HCT116 (cell line): Measurements from ENCODE around the gene TFAP2B. TPM values are rescaled to one million over a fixed set of nuclear protein-coding genes. Genes with fewer than 3 reads are reported as not detected.

ENCODE experiments used
- ATAC-seq: fragments of 200-7000 bp; cut with Tn5 transposase; 2 replicates; pipeline ENCODE4 v1.9.1; 2020; ENCODE audit warnings: mild to moderate bottlenecking, moderate library complexity
- BruUV-seq: library from RNA; stranded (reverse); fragments of 400-500 nt; replicated peaks from 2 replicates; lab custom pipeline; 2021; lab: Mats Ljungman, UMichigan
- CTCF ChIA-PET: fragments of 300-600 bp; sonication (Branson Sonifier 250); formaldehyde crosslinking; loops from one replicate; lab custom pipeline; 2021; ENCODE audit warnings: antibody characterized with exemption; lab: Charles Lee
- POLR2A ChIA-PET: fragments of 300-600, 350-600 bp; sonication (Branson Sonifier 250); formaldehyde crosslinking; loops from one replicate; lab custom pipeline; 2021; ENCODE audit warnings: antibody characterized with exemption; lab: Charles Lee
- RAD21 ChIA-PET, 2 experiments: fragments of 300-600 bp; sonication (Branson Sonifier 250); formaldehyde crosslinking; loops; one replicate each; lab custom pipeline; 2023; ENCODE audit warnings: low total read pairs in 2 of 2; ENCODE audit not compliant: uncharacterized antibody in 2 of 2, unreplicated experiment in 2 of 2, low non-redundant PET in 1 of 2; lab: Charles Lee
- DNase-seq: peaks from one replicate; pipeline ENCODE4 v3.0.0-alpha.2; 2010; ENCODE audit warnings: low read depth, low spot score
- H2AFZ ChIP-seq: fragments of 200-600 bp; shearing (Covaris generic), sonication (generic); 2 replicates; pipeline ENCODE4 v1.6.1; 2017; ENCODE audit warnings: low read depth, mixed run types, mixed read lengths, antibody characterized with exemption, low read length; ENCODE audit not compliant: poor library complexity, severe bottlenecking
- H3K27ac ChIP-seq: 2 replicates; pipeline ENCODE4 v1.5.1; 2012; ENCODE audit warnings: low read depth, low read length
- H3K27me3 ChIP-seq: fragments of 200-600 bp; sonication (generic); 2 replicates; pipeline ENCODE4 v1.6.1; 2016; ENCODE audit warnings: mixed run types, low read length, mixed read lengths; ENCODE audit not compliant: insufficient read depth
- H3K36me3 ChIP-seq, 2 experiments: fragments of 200-500 bp in 1 of 2; fragments of 200-600 bp in 1 of 2; sonication (Bioruptor generic) in 1 of 2; sonication (generic) in 1 of 2; 2 replicates each; pipeline versions ENCODE4 v1.5.1 to v1.6.1; 2014 to 2016; ENCODE audit warnings: low read length in 2 of 2, inconsistent platforms in 1 of 2, mixed read lengths in 1 of 2, mixed run types in 1 of 2; ENCODE audit not compliant: insufficient read depth in 2 of 2, control insufficient read depth in 1 of 2
- H3K4me1 ChIP-seq, 2 experiments: fragments of 200-600 bp in 1 of 2; sonication (generic) in 1 of 2; 2 replicates each; pipeline versions ENCODE4 v1.5.1 to v1.6.1; 2012 to 2017; ENCODE audit warnings: low read length in 2 of 2, inconsistent platforms in 1 of 2, mild to moderate bottlenecking in 1 of 2, mixed read lengths in 1 of 2, mixed run types in 1 of 2, moderate library complexity in 1 of 2; ENCODE audit not compliant: insufficient read depth in 2 of 2, control insufficient read depth in 1 of 2
- H3K4me2 ChIP-seq: fragments of 200-600 bp; sonication (generic); 2 replicates; pipeline ENCODE4 v1.6.1; 2017; ENCODE audit warnings: mixed run types, low read length, mixed read lengths
- H3K4me3 ChIP-seq, 2 experiments: fragments of 200-600 bp in 1 of 2; sonication (generic) in 1 of 2; replicated peaks in 1 of 2; 2 replicates each; pipeline ENCODE4 v1.5.1; 2011 to 2016; ENCODE audit warnings: low read length in 2 of 2, control low read depth in 1 of 2, low read depth in 1 of 2, mild to moderate bottlenecking in 1 of 2, mixed read lengths in 1 of 2, mixed run types in 1 of 2
- H3K79me2 ChIP-seq: fragments of 200-600 bp; sonication (generic); 2 replicates; pipeline ENCODE4 v1.6.1; 2017; ENCODE audit warnings: mild to moderate bottlenecking, mixed run types, low read length, moderate library complexity, mixed read lengths; ENCODE audit not compliant: insufficient read depth
- H3K9ac ChIP-seq: fragments of 200-600 bp; sonication (generic); 2 replicates; pipeline ENCODE4 v1.6.1; 2016; ENCODE audit warnings: low read length, mixed read lengths
- H3K9me2 ChIP-seq: fragments of 200-600 bp; sonication (generic), shearing (Covaris generic); 2 replicates; pipeline ENCODE4 v1.6.1; 2017; ENCODE audit warnings: mixed run types, mild to moderate bottlenecking, moderate library complexity; ENCODE audit not compliant: insufficient read depth
- H3K9me3 ChIP-seq, 2 experiments: fragments of 200-500 bp in 1 of 2; fragments of 200-600 bp in 1 of 2; sonication (Bioruptor generic) in 1 of 2; sonication (generic) in 1 of 2; 2 replicates each; pipeline ENCODE4 v1.6.1; 2014 to 2017; ENCODE audit warnings: low read length in 2 of 2, mixed read lengths in 2 of 2, inconsistent platforms in 1 of 2, low read depth in 1 of 2, mild to moderate bottlenecking in 1 of 2, mixed run types in 1 of 2, moderate library complexity in 1 of 2; ENCODE audit not compliant: control insufficient read depth in 1 of 2, insufficient read depth in 1 of 2
- H4K20me1 ChIP-seq: fragments of 200-600 bp; sonication (generic), shearing (Covaris generic); 2 replicates; pipeline ENCODE4 v1.6.1; 2017; ENCODE audit warnings: mixed run types, mild to moderate bottlenecking, moderate library complexity; ENCODE audit not compliant: insufficient read depth
- CTCF ChIP-seq, 3 experiments: fragments of 200-600 bp in 1 of 3; sonication (generic) in 1 of 3; IDR thresholded peaks in 2 of 3; conservative IDR thresholded peaks in 1 of 3; 2 replicates each; pipeline ENCODE4 v1.5.1; 2012 to 2017; ENCODE audit warnings: low read depth in 2 of 3, low read length in 2 of 3, antibody characterized with exemption in 1 of 3, borderline replicate concordance in 1 of 3, control low read depth in 1 of 3, mild to moderate bottlenecking in 1 of 3, mixed read lengths in 1 of 3, mixed run types in 1 of 3, moderate library complexity in 1 of 3; ENCODE audit not compliant: insufficient read depth in 1 of 3
- EGR1 ChIP-seq: IDR thresholded peaks from 2 replicates; pipeline ENCODE4 v1.6.1; 2012; ENCODE audit warnings: low read depth
- FOSL1 ChIP-seq: IDR thresholded peaks from 2 replicates; pipeline ENCODE4 v1.6.1; 2012; ENCODE audit warnings: low read depth
- JUND ChIP-seq: IDR thresholded peaks from 2 replicates; pipeline ENCODE4 v1.6.1; 2012
- RAD21 ChIP-seq: IDR thresholded peaks from 2 replicates; pipeline ENCODE4 v1.6.1; 2012; ENCODE audit warnings: low read depth, mild to moderate bottlenecking
- REST ChIP-seq: IDR thresholded peaks from 2 replicates; pipeline ENCODE4 v1.6.1; 2012; ENCODE audit warnings: low read depth
- SIN3A ChIP-seq: IDR thresholded peaks from 2 replicates; pipeline ENCODE4 v1.6.1; 2012; ENCODE audit warnings: low read depth
- intact Hi-C: fragments of 100-400 bp; cut with micrococcal nuclease; formaldehyde crosslinking; loops from 2 replicates; pipeline ENCODE4 v1.10.0; 2022
- total RNA-seq: library from RNA; stranded (reverse); gene quantifications from one replicate; pipeline ENCODE4 v1.2.1, GENCODE V29; 2021; ENCODE audit not compliant: unreplicated experiment

The TFAP2B gene
- total RNA-seq, 1 experiment from 2014 or later: not detected

DNA sequence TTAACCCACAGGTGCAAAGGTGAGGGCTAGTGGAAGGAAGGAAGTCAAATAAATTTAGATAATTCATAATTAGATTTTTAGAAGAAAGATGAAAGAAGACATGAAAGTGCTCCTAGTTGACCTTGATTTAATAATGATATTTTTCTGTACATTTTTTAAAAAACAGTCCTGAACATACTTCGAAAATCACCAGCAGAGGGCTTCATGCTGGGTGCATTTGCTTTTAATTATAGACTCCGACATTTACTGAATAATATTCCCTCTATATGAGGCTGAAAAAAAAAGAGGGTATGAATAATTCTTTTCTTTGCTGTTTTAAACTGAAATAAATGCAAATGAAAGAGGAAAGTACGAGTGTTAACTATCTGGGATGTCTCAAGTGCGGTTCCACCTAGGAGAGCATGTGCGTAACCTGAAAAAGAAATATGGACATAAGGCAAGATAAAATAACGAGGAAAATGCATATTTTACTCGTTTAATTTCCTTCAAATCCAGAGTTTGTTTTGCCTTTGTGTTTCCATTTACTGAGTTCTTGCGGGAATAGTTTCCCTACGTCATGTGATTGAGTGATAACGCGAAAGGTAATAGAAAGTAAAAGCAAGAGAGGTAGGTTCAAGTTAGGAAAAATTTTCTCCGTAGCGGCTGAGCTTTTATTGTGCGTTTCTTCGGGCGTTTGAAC, 3.1 kb upstream of the TFAP2B start:
- RAD21 ChIA-PET: no interaction called here
- no peak for TF ChIP-seq EGR1
- TF ChIP-seq SIN3A: no peak
- TF ChIP-seq JUND: no peak
- no peaks in the 10 kb centered on the region for H3K9me2 ChIP-seq
- H3K36me3 ChIP-seq: no peaks in the 10 kb centered on the region; a peak in 1 of 4 replicates
- ATAC-seq (no peak), DNase-seq (no peak)
- H3K9me3 ChIP-seq: no peaks in the 10 kb centered on the region
- H3K79me2 ChIP-seq: no peaks in the 10 kb centered on the region
- H3K27ac ChIP-seq: no peak overlapping the region
- no peaks in the 10 kb centered on the region for H3K27me3 ChIP-seq
- POLR2A ChIA-PET: no interaction called here
- BruUV-seq: no TSS peak
- H3K4me1 ChIP-seq: no peaks in the 10 kb centered on the region
- no peak overlapping the region for H3K4me3 ChIP-seq
- no peak overlapping the region for H2AFZ ChIP-seq
- H3K4me2 ChIP-seq: no peak overlapping the region
- intact Hi-C loops: loop anchor here (1.0 to 10.0 kb wide), 4 partner anchors 1039 to 1234 kb away; no protein-coding TSS in a partner anchor
- CTCF ChIA-PET: no interaction called here
- H4K20me1 ChIP-seq: no peaks in the 10 kb centered on the region
- no peak overlapping the region for H3K9ac ChIP-seq

DNA sequence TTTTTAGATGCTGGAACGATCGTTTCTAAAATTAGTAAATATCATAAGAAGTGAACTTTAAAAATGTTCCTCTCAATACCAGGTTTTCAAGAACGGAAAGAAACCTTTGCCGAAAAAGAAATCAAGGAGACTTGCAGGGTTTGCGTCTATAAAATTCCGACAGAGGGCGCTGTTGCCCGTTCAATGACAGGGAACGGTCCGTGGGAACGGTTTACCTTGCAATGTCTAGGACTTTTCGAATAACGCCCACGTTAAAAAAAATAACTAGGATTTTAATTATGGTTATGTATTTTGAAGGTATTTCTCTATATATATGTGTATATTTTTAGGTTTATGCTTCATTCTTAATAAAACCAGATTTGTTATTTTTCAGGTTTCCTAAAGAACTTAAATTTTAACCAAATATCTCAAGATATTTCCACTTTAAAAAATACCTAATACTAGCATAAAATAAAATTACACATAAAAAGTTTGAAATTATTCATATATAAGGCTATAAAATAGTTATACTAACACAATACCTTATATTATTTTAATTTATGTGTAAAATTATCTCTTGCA, 2.5 kb upstream of the TFAP2B start:
- no peak overlapping the region for H3K9ac ChIP-seq
- no peaks in the 10 kb centered on the region for H3K9me3 ChIP-seq
- RAD21 ChIA-PET: no interaction called here
- POLR2A ChIA-PET: no interaction called here
- no peak overlapping the region for H2AFZ ChIP-seq
- ATAC-seq (no peak), DNase-seq (peak; percentile 34)
- peak; percentile 60 for TF ChIP-seq RAD21
- no peak for TF ChIP-seq FOSL1
- peak; percentile 27 to 82 (median 59); a peak in 4 of 6 replicates for TF ChIP-seq CTCF (IDR thresholded peaks at IDR 0.05 in 2 of 3, conservative IDR thresholded peaks at IDR 0.05 in 1 of 3; ENCODE audit: borderline replicate concordance in 1 of 3, insufficient read depth in 1 of 3, low read depth in 2 of 3, low read length in 2 of 3)
- no peak for TF ChIP-seq REST
- CTCF ChIA-PET: no interaction called here
- H3K27ac ChIP-seq: no peak overlapping the region
- no peaks in the 10 kb centered on the region for H3K9me2 ChIP-seq
- no peaks in the 10 kb centered on the region; a peak in 1 of 4 replicates for H3K36me3 ChIP-seq
- H4K20me1 ChIP-seq: no peaks in the 10 kb centered on the region
- no peaks in the 10 kb centered on the region for H3K4me1 ChIP-seq
- no peaks in the 10 kb centered on the region for H3K79me2 ChIP-seq
- BruUV-seq: no TSS peak
- H3K4me2 ChIP-seq: no peak overlapping the region
- H3K27me3 ChIP-seq: no peaks in the 10 kb centered on the region
- no peak overlapping the region for H3K4me3 ChIP-seq
- intact Hi-C loops: loop anchor here (1.0 to 10.0 kb wide), 4 partner anchors 1039 to 1233 kb away; no protein-coding TSS in a partner anchor
